Adrenal gland (tissue), 12 donors: Measurements from ENCODE around the gene BLM. TPM values are rescaled to one million over a fixed set of nuclear protein-coding genes. Genes with fewer than 3 reads are reported as not detected.
A peak's percentile ranks its signal among the peaks of the same experiment; 100 is the strongest.

Experiments used
- DNase-seq, 7 donors: peaks; one replicate each; pipeline ENCODE4 v3.0.0-alpha.2; 2019 to 2020
- H3K27ac ChIP-seq, 5 donors: fragments of 200-600 bp; sonication (generic) in 4 of 5; 1 replicate in 3 of 5; 2 replicates in 2 of 5; pipeline versions ENCODE4 v1.5.1 to v1.8.0; 2016 to 2020; ENCODE audit warnings: mild to moderate bottlenecking in 1 of 5
- H3K27me3 ChIP-seq: fragments of 200-600 bp; 2 replicates; pipeline ENCODE4 v1.8.0; 2021
- H3K36me3 ChIP-seq, 2 donors: fragments of 200-600 bp; replicated peaks in 1 of 2; 1 replicate in 1 of 2; 2 replicates in 1 of 2; pipeline versions ENCODE4 v1.5.1 to v1.8.0; 2018 to 2022
- H3K4me1 ChIP-seq, 2 donors: fragments of 200-600 bp; replicated peaks in 1 of 2; 1 replicate in 1 of 2; 2 replicates in 1 of 2; pipeline versions ENCODE4 v1.5.1 to v1.8.0; 2018 to 2021
- H3K4me3 ChIP-seq, 4 donors: fragments of 200-600 bp; sonication (generic) in 3 of 4; one replicate each; pipeline ENCODE4 v1.5.1; 2016 to 2018
- H3K9me3 ChIP-seq, 3 donors: fragments of 200-600 bp; sonication (generic) in 1 of 3; replicated peaks in 1 of 3; 1 replicate in 2 of 3; 2 replicates in 1 of 3; pipeline versions ENCODE4 v1.5.1 to v1.8.0; 2016 to 2021
- CTCF ChIP-seq, 6 experiments: fragments of 450-650 bp in 4 of 6; fragments of 200-600 bp in 2 of 6; sonication (generic) in 1 of 6; IDR thresholded peaks; 1 replicate in 5 of 6; 2 replicates in 1 of 6; pipeline versions ENCODE4 v1.5.1 to v1.8.0; 2016 to 2021; ENCODE audit warnings: antibody characterized with exemption in 6 of 6, mild to moderate bottlenecking in 2 of 6, moderate library complexity in 1 of 6
- POLR2A ChIP-seq, 2 donors: fragments of 450-650 bp; IDR thresholded peaks; one replicate each; pipeline ENCODE4 v1.6.1; 2017; ENCODE audit warnings: antibody characterized with exemption in 2 of 2, mild to moderate bottlenecking in 2 of 2, moderate library complexity in 1 of 2
- WGBS, 4 donors: extraction: QIAGEN DNeasy Blood & Tissue Kit in 2 of 4; methylation state at CpG; one replicate each; pipeline versions ENCODE4 v1.1.5 to v1.1.7; 2013 to 2017; 5-methylcytosine and 5-hydroxymethylcytosine counted together
- intact Hi-C, 2 donors: fragments of 100-400 bp; cut with DNase I; formaldehyde crosslinking; loops; one replicate each; pipeline versions ENCODE4 v1.14.1 to v1.15.0; 2022 to 2023
- polyA plus RNA-seq, 3 donors: library from polyadenylated mRNA; stranded (reverse); fragments of 200-250 nt in 2 of 3; fragments of 350-450 nt in 1 of 3; fragmentation: Illumina TruSeq in 1 of 3; extraction: RNeasy Lipid Tissue Mini Kit (QIAGEN cat#74804) in 1 of 3; gene quantifications; one replicate each; pipeline ENCODE4 v1.2.3, GENCODE V29; 2013 to 2014
- total RNA-seq, 9 donors: library from RNA; depleted of rRNA in 4 of 9; stranded (reverse); fragments of >200 nt in 4 of 9; fragments of 120-200 nt in 1 of 9; fragmentation: NEBNext Ultra II Directional in 1 of 9; extraction: Animal tissue kit (Norgen Biotek cat#: 25700) in 1 of 9; gene quantifications; one replicate each; pipeline versions ENCODE4 v1.1.0 to v1.2.4, GENCODE V29; 2013 to 2023
- donor health status: healthy with polysubstance abuse.
- donor health status: Bipolar disorder and iron deficiency.
- donor health status: DM: yes; HTN: yes; CAD: no.
- donor health status: DM: no; HTN: no; CAD: no.
- donor health status: DM: no; HTN: no; CAD: no.
- donor health status: DM: yes; HTN: yes; CAD: no.

Gene BLM
- total and polyA plus RNA-seq, 12 donors = 0.24 to 6.8 (median 1.3) TPM

- TF ChIP-seq POLR2A (IDR thresholded peaks at IDR 0.05) = no peak
- no peak for TF ChIP-seq CTCF (IDR thresholded peaks at IDR 0.05)
- Histone ChIP-seq H3K27ac (no peak overlapping the region), H3K9me3 (no peaks in the 10 kb centered on the region), H3K4me1 (no peaks in the 10 kb centered on the region), H3K36me3 (no peaks in the 10 kb centered on the region), H3K4me3 (no peak overlapping the region), H3K27me3 (no peaks in the 10 kb centered on the region)
- intact Hi-C loops = no loop called here
- peak in 1 of 7 donors; percentile 36 for DNase-seq
- 87 to 95% (median 89%) methylated on average over 8 to 13 of the region's 13 CpGs for WGBS, 4 donors
Measured at GRCh38 chr15:90814191-90814821, 97.2 kb downstream of the BLM start.

GRCh38 chr15:90816401-90817116 lies 99.4 kb downstream of the BLM start:
- H3K27me3 ChIP-seq = no peaks in the 10 kb centered on the region
- no peak overlapping the region for H3K27ac ChIP-seq
- no peaks in the 10 kb centered on the region for H3K4me1 ChIP-seq
- intact Hi-C loops = no loop called here
- DNase-seq = peak in 1 of 7 donors; percentile 44
- TF ChIP-seq CTCF (IDR thresholded peaks at IDR 0.05) (no peak), POLR2A (IDR thresholded peaks at IDR 0.05) (no peak)
- H3K36me3 ChIP-seq = no peaks in the 10 kb centered on the region
- no peaks in the 10 kb centered on the region for H3K9me3 ChIP-seq
- no peak overlapping the region for H3K4me3 ChIP-seq
- WGBS, 4 donors = 80 to 94% (median 83%) methylated on average over 5 to 15 of the region's 15 CpGs

DNA sequence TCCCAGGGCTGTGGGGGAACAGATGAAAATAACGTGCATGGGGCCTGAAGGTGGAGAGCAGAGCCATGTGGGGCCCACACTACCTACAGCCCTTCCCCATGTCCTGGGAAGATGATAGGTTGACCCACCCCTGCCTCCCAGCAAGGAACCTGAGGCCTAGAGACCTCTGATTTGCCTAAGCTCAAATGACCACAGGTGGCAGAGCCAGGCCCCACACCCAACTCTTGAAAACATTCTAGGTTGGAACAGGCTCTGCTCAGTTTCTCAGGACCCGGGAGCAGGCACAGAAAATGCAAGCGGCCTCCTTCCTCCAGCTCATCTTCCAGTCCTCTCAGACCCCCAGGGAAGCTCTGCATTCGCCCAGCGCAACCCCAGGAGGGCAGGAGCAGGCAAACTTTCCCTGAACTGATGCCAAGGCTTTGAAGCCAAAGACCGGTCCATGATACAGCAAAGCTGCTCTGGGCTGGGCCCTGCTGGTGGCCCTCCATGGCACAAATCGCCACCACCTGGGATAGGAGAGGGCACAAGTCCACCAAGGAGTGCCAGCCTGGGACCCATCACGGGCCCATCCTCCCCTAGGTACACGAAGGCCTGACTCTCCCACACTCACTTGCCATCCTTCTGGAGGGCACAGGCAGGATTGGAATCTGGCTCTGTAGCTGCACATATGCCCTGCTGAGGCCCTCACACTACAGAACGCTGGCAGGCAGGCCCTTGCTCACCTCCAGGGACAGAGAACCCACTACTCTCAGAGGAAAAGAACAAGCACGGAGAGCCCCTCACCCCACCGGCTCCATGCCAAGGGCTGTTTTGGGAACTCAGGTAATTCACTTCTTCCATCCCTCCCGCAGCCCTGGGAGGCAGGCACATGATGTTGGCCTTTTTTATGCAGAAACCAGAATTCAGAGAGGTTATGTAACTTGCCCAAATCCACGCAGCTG lies 100.2 kb downstream of the BLM start:
- no peak overlapping the region for H3K4me3 ChIP-seq
- TF ChIP-seq CTCF (IDR thresholded peaks at IDR 0.05) = no peak
- TF ChIP-seq POLR2A (IDR thresholded peaks at IDR 0.05) = no peak
- intact Hi-C loops = no loop called here
- no peaks in the 10 kb centered on the region for H3K36me3 ChIP-seq
- DNase-seq = peak in 1 of 7 donors; percentile 40
- no peak overlapping the region for H3K27ac ChIP-seq
- H3K9me3 ChIP-seq = no peaks in the 10 kb centered on the region
- no peaks in the 10 kb centered on the region for H3K27me3 ChIP-seq
- H3K4me1 ChIP-seq = no peaks in the 10 kb centered on the region
- WGBS, 4 donors = 83 to 91% (median 89%) methylated on average over 9 to 14 of the region's 14 CpGs
